Naive thymus-derived CD4-positive, alpha-beta T cell (primary cell): ENCODE results near the gene GPX3. TPM values are rescaled to one million over a fixed set of nuclear protein-coding genes. Genes with fewer than 3 reads are reported as not detected.

ENCODE experiments used
- ATAC-seq: fragments of 150-1000 bp; cut with Tn5 transposase; 2 replicates; pipeline ENCODE4 v1.10.0; 2021; ENCODE audit warnings: mild to moderate bottlenecking, moderate library complexity
- CTCF ChIA-PET: fragments of 350-600 bp; sonication (Branson Sonifier 250); formaldehyde crosslinking; loops from one replicate; lab custom pipeline; 2021; ENCODE audit warnings: antibody characterized with exemption; lab: Charles Lee
- POLR2A ChIA-PET: fragments of 350-600 bp; sonication (Branson Sonifier 250); formaldehyde crosslinking; loops from one replicate; lab custom pipeline; 2021; ENCODE audit warnings: antibody characterized with exemption, inconsistent platforms; lab: Charles Lee
- DNase-seq, 9 donors: peaks; one replicate each; pipeline versions ENCODE4 v3.0.0 to v3.0.0-alpha.2; 2020 to 2022; ENCODE audit warnings: mixed read lengths in 1 of 9
- H3K27ac ChIP-seq: one replicate; pipeline ENCODE4 v1.7.0; 2013; ENCODE audit warnings: mild to moderate bottlenecking, low read depth, low read length, moderate library complexity
- H3K27me3 ChIP-seq, 2 donors: one replicate each; pipeline ENCODE4 v1.7.0; 2013; ENCODE audit warnings: low read length in 2 of 2, mild to moderate bottlenecking in 2 of 2, moderate library complexity in 2 of 2; ENCODE audit not compliant: control insufficient read depth in 2 of 2, insufficient read depth in 2 of 2
- H3K36me3 ChIP-seq, 3 experiments: 1 replicate in 2 of 3; 2 replicates in 1 of 3; pipeline ENCODE4 v1.7.0; 2013; ENCODE audit warnings: low read length in 3 of 3, mild to moderate bottlenecking in 3 of 3, moderate library complexity in 1 of 3; ENCODE audit not compliant: insufficient read depth in 3 of 3, control insufficient read depth in 2 of 3
- H3K4me1 ChIP-seq, 2 donors: one replicate each; pipeline ENCODE4 v1.7.0; 2013; ENCODE audit warnings: low read length in 2 of 2, mild to moderate bottlenecking in 2 of 2, moderate library complexity in 1 of 2; ENCODE audit not compliant: control insufficient read depth in 2 of 2, insufficient read depth in 2 of 2
- H3K4me3 ChIP-seq: 2 replicates; pipeline ENCODE4 v1.7.0; 2013; ENCODE audit warnings: mild to moderate bottlenecking, low read length
- H3K9me3 ChIP-seq, 3 experiments: 1 replicate in 2 of 3; 2 replicates in 1 of 3; pipeline ENCODE4 v1.7.0; 2013; ENCODE audit warnings: low read length in 3 of 3; ENCODE audit not compliant: control insufficient read depth in 2 of 3
- H3K27ac Mint-ChIP-seq, 9 donors: one replicate each; pipeline ENCODE4 v1.8.0; 2020 to 2022; ENCODE audit warnings: mixed read lengths in 9 of 9, mild to moderate bottlenecking in 8 of 9, moderate library complexity in 5 of 9, inconsistent platforms in 2 of 9
- H3K27me3 Mint-ChIP-seq, 5 donors: one replicate each; pipeline ENCODE4 v1.8.0; 2021 to 2022; ENCODE audit warnings: mixed read lengths in 5 of 5, mild to moderate bottlenecking in 1 of 5
- H3K36me3 Mint-ChIP-seq, 5 donors: one replicate each; pipeline ENCODE4 v1.8.0; 2020 to 2022; ENCODE audit warnings: mixed read lengths in 5 of 5, mild to moderate bottlenecking in 3 of 5, inconsistent platforms in 1 of 5
- H3K4me1 Mint-ChIP-seq, 7 donors: one replicate each; pipeline ENCODE4 v1.8.0; 2020 to 2022; ENCODE audit warnings: mixed read lengths in 7 of 7, mild to moderate bottlenecking in 3 of 7, inconsistent platforms in 1 of 7
- H3K4me3 Mint-ChIP-seq, 10 donors: one replicate each; pipeline ENCODE4 v1.8.0; 2020 to 2022; ENCODE audit warnings: mild to moderate bottlenecking in 10 of 10, mixed read lengths in 10 of 10, moderate library complexity in 6 of 10, inconsistent platforms in 2 of 10
- H3K9me3 Mint-ChIP-seq, 11 donors: one replicate each; pipeline ENCODE4 v1.8.0; 2020 to 2022; ENCODE audit warnings: mixed read lengths in 11 of 11, mild to moderate bottlenecking in 4 of 11, inconsistent platforms in 1 of 11, moderate library complexity in 1 of 11
- intact Hi-C, 2 donors: fragments of 100-400 bp; cut with micrococcal nuclease; formaldehyde crosslinking; loops; one replicate each; pipeline ENCODE4 v1.15.1; 2023
- polyA plus RNA-seq, 2 donors: library from polyadenylated mRNA; unstranded; fragments of 300-500 nt; fragmentation: Illumina TruSeq; gene quantifications; one replicate each; pipeline ENCODE4 v1.2.3, GENCODE V29; 2021
- total RNA-seq, 6 experiments: library from RNA in 5 of 6; stranded (reverse) in 5 of 6; gene quantifications; 1 replicate in 5 of 6; 2 replicates in 1 of 6; pipeline ENCODE4 v1.2.3 and lab custom pipeline; 2021 to 2026

Gene GPX3
- total and polyA plus RNA-seq, 7 experiments from 2014 or later: 0.98 to 1.2 (median 1.1) TPM; not detected in 4

GRCh38 chr5:151036556-151036955, 16.2 kb downstream of the GPX3 start:
- ChIA-PET POLR2A (no interaction called here), CTCF (interaction anchor here (1.0 kb wide), 1 partner anchor 79 kb away, joined by 3 read pairs; no protein-coding TSS in a partner anchor)
- H3K4me1 Mint-ChIP-seq: peaks cover 0 to 9% (median 0%) of the 10 kb centered on the region in 7 donors
- Histone ChIP-seq H3K9me3 (no peaks in the 10 kb centered on the region), H3K4me3 (no peak overlapping the region), H3K27ac (no peak overlapping the region), H3K36me3 (peaks cover 34 to 100% (median 55%) of the 10 kb centered on the region in 3 experiments), H3K27me3 (no peaks in the 10 kb centered on the region), H3K4me1 (no peaks in the 10 kb centered on the region)
- H3K27me3 Mint-ChIP-seq: no peaks in the 10 kb centered on the region
- DNase-seq: no peak
- no peak for ATAC-seq
- H3K9me3 Mint-ChIP-seq: no peaks in the 10 kb centered on the region
- intact Hi-C loops: no loop called here
- no peak overlapping the region for H3K4me3 Mint-ChIP-seq
- peak overlapping the region in 1 of 9 donors; percentile 54 for H3K27ac Mint-ChIP-seq
- H3K36me3 Mint-ChIP-seq: peaks cover 22 to 72% (median 50%) of the 10 kb centered on the region in 5 donors

- ChIA-PET CTCF (interaction anchor here (1.3 kb wide), 1 partner anchor 78 kb away, joined by 4 read pairs; no protein-coding TSS in a partner anchor), POLR2A (no interaction called here)
- ATAC-seq: no peak
- intact Hi-C loops: no loop called here
- no peaks in the 10 kb centered on the region for H3K27me3 Mint-ChIP-seq
- H3K36me3 Mint-ChIP-seq: peaks cover 11 to 73% (median 42%) of the 10 kb centered on the region in 5 donors
- no peak for DNase-seq
- Histone ChIP-seq H3K9me3 (no peaks in the 10 kb centered on the region), H3K27me3 (no peaks in the 10 kb centered on the region), H3K4me1 (no peaks in the 10 kb centered on the region), H3K27ac (no peak overlapping the region), H3K4me3 (no peak overlapping the region), H3K36me3 (peaks cover 28 to 100% (median 56%) of the 10 kb centered on the region in 3 experiments)
- no peak overlapping the region for H3K4me3 Mint-ChIP-seq
- peak overlapping the region in 1 of 9 donors; percentile 46 for H3K27ac Mint-ChIP-seq
- peaks cover 0 to 12% (median 0%) of the 10 kb centered on the region in 7 donors for H3K4me1 Mint-ChIP-seq
- no peaks in the 10 kb centered on the region for H3K9me3 Mint-ChIP-seq
Measured at GRCh38 chr5:151037561-151038411, 17.4 kb downstream of the GPX3 start.

- Mint-ChIP-seq H3K36me3 (peaks cover 11 to 76% (median 45%) of the 10 kb centered on the region in 5 donors), H3K4me1 (peaks cover 0 to 15% (median 0%) of the 10 kb centered on the region in 7 donors), H3K27ac (no peak overlapping the region), H3K9me3 (no peaks in the 10 kb centered on the region), H3K4me3 (no peak overlapping the region), H3K27me3 (no peaks in the 10 kb centered on the region)
- H3K4me1 ChIP-seq: no peaks in the 10 kb centered on the region
- H3K4me3 ChIP-seq: no peak overlapping the region
- ATAC-seq (no peak), DNase-seq (no peak)
- ChIA-PET CTCF (interaction anchor here (1.3 kb wide), 1 partner anchor 77 kb away, joined by 4 read pairs; no protein-coding TSS in a partner anchor), POLR2A (no interaction called here)
- H3K9me3 ChIP-seq: no peaks in the 10 kb centered on the region
- no peaks in the 10 kb centered on the region for H3K27me3 ChIP-seq
- H3K36me3 ChIP-seq: peaks cover 33 to 100% (median 61%) of the 10 kb centered on the region in 3 experiments
- H3K27ac ChIP-seq: no peak overlapping the region
- intact Hi-C loops: no loop called here
Measured at GRCh38 chr5:151038412-151038745, 18.0 kb downstream of the GPX3 start.

GRCh38 chr5:151038801-151039238, 18.4 kb downstream of the GPX3 start:
- no peak for DNase-seq
- H3K9me3 Mint-ChIP-seq: no peaks in the 10 kb centered on the region
- Histone ChIP-seq H3K27me3 (no peaks in the 10 kb centered on the region), H3K4me3 (no peak overlapping the region), H3K27ac (no peak overlapping the region), H3K4me1 (no peaks in the 10 kb centered on the region), H3K36me3 (peaks cover 32 to 100% (median 59%) of the 10 kb centered on the region in 3 experiments), H3K9me3 (no peaks in the 10 kb centered on the region)
- intact Hi-C loops: no loop called here
- POLR2A ChIA-PET: no interaction called here
- CTCF ChIA-PET: interaction anchor here (1.2 kb wide), 1 partner anchor 9 kb away, joined by 3 read pairs; no protein-coding TSS in a partner anchor
- H3K36me3 Mint-ChIP-seq: peaks cover 11 to 71% (median 42%) of the 10 kb centered on the region in 5 donors
- ATAC-seq: no peak
- H3K27me3 Mint-ChIP-seq: no peaks in the 10 kb centered on the region
- H3K27ac Mint-ChIP-seq: no peak overlapping the region
- H3K4me3 Mint-ChIP-seq: no peak overlapping the region
- H3K4me1 Mint-ChIP-seq: peaks cover 0 to 15% (median 0%) of the 10 kb centered on the region in 7 donors

GRCh38 chr5:151039665-151040064, 19.3 kb downstream of the GPX3 start:
- Histone ChIP-seq H3K27me3 (no peaks in the 10 kb centered on the region), H3K27ac (no peak overlapping the region), H3K4me1 (no peaks in the 10 kb centered on the region), H3K9me3 (no peaks in the 10 kb centered on the region), H3K36me3 (peaks cover 29 to 100% (median 55%) of the 10 kb centered on the region in 3 experiments), H3K4me3 (no peak overlapping the region)
- DNase-seq (no peak), ATAC-seq (no peak)
- POLR2A ChIA-PET: no interaction called here
- CTCF ChIA-PET: interaction anchor here (1.2 kb wide), 1 partner anchor 8 kb away, joined by 3 read pairs; no protein-coding TSS in a partner anchor
- Mint-ChIP-seq H3K36me3 (peaks cover 11 to 68% (median 37%) of the 10 kb centered on the region in 5 donors), H3K27ac (no peak overlapping the region), H3K4me1 (peaks cover 0 to 15% (median 0%) of the 10 kb centered on the region in 7 donors), H3K9me3 (no peaks in the 10 kb centered on the region), H3K27me3 (no peaks in the 10 kb centered on the region), H3K4me3 (no peak overlapping the region)
- intact Hi-C loops: loop anchor here in 1 of 2 donors (10.0 kb wide), 1 partner anchor 475 kb away; no protein-coding TSS in a partner anchor

GRCh38 chr5:151040211-151040747, 19.9 kb downstream of the GPX3 start:
- ATAC-seq (no peak), DNase-seq (no peak)
- Mint-ChIP-seq H3K36me3 (peaks cover 11 to 64% (median 36%) of the 10 kb centered on the region in 5 donors), H3K4me3 (no peak overlapping the region), H3K27me3 (no peaks in the 10 kb centered on the region), H3K4me1 (peaks cover 0 to 15% (median 0%) of the 10 kb centered on the region in 7 donors), H3K9me3 (no peaks in the 10 kb centered on the region), H3K27ac (peak overlapping the region in 1 of 9 donors; percentile 14)
- Histone ChIP-seq H3K36me3 (peaks cover 22 to 100% (median 54%) of the 10 kb centered on the region in 3 experiments), H3K4me1 (no peaks in the 10 kb centered on the region), H3K27ac (no peak overlapping the region), H3K9me3 (no peaks in the 10 kb centered on the region), H3K27me3 (no peaks in the 10 kb centered on the region), H3K4me3 (no peak overlapping the region)
- POLR2A ChIA-PET: no interaction called here
- intact Hi-C loops: loop anchor here in 1 of 2 donors (10.0 kb wide), 1 partner anchor 475 kb away; no protein-coding TSS in a partner anchor
- CTCF ChIA-PET: interaction anchor here (1.2 to 2.2 kb wide), 2 partner anchors 7 to 74 kb away, joined by 3 to 12 read pairs; no protein-coding TSS in a partner anchor
